Ishikawa (cell line): ENCODE data around the gene MAMDC4.

Source experiments
- TCF12 ChIP-seq: IDR thresholded peaks from 2 replicates; pipeline ENCODE4 v1.6.1; 2012; ENCODE audit warnings: low read depth
- YY1 ChIP-seq: IDR thresholded peaks from 2 replicates; pipeline ENCODE4 v1.6.1; 2012; ENCODE audit warnings: low read depth
- ZBTB7A ChIP-seq: IDR thresholded peaks from 2 replicates; pipeline ENCODE4 v1.6.1; 2012; ENCODE audit warnings: low read depth

DNA sequence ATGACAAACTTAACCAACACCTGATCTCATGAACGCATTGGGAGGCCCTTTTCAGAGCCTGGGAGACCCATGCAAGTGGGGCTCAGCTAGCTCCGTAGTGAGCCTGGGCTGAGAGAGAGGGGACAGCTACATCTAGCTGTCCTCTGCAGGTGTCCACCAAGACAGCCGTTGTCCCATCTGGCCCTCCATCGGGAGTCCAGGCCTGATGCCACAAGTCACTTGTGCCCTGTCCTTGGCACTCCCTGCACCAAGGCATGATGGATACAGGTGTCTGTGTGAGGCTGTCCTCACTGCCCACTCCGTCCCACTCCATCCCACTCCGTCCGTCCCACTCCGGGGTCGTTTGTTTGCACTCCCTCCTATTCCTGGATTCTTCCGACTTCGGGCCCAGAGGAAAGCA is 16.5 kb downstream of the MAMDC4 start:
- TF ChIP-seq YY1 (no peak), TCF12 (no peak), ZBTB7A (no peak)
